Neuronal stem cell (in vitro differentiated cells): ENCODE results near the gene NUP133.

ENCODE experiments used
- DNase-seq: peaks from one replicate; pipeline ENCODE4 v3.0.0-alpha.2; 2013; ENCODE audit warnings: low spot score
- H2AFZ ChIP-seq: one replicate; pipeline ENCODE4 v1.6.1; 2013; ENCODE audit warnings: mild to moderate bottlenecking, low read length, inconsistent platforms
- H2AK5ac ChIP-seq: 2 replicates; pipeline ENCODE4 v1.6.1; 2013; ENCODE audit warnings: low read depth, mild to moderate bottlenecking, inconsistent platforms, low read length, moderate library complexity, mixed read lengths
- H2BK120ac ChIP-seq: 2 replicates; pipeline ENCODE4 v1.6.1; 2013; ENCODE audit warnings: low read depth, mild to moderate bottlenecking, inconsistent platforms, low read length, moderate library complexity, mixed read lengths
- H2BK12ac ChIP-seq: one replicate; pipeline ENCODE4 v1.6.1; 2013; ENCODE audit warnings: low read length, inconsistent platforms
- H2BK15ac ChIP-seq: 2 replicates; pipeline ENCODE4 v1.6.1; 2013; ENCODE audit warnings: mild to moderate bottlenecking, low read length, inconsistent platforms, mixed read lengths
- H2BK5ac ChIP-seq: one replicate; pipeline ENCODE4 v1.6.1; 2013; ENCODE audit warnings: inconsistent platforms, mild to moderate bottlenecking, low read length, moderate library complexity
- H3K14ac ChIP-seq: one replicate; pipeline ENCODE4 v1.6.1; 2013; ENCODE audit warnings: low read length, inconsistent platforms
- H3K18ac ChIP-seq: 2 replicates; pipeline ENCODE4 v1.6.1; 2013; ENCODE audit warnings: low read length, inconsistent platforms
- H3K23ac ChIP-seq: 2 replicates; pipeline ENCODE4 v1.6.1; 2013; ENCODE audit warnings: low read depth, mild to moderate bottlenecking, mixed read lengths, low read length, inconsistent platforms; ENCODE audit not compliant: poor library complexity
- H3K27ac ChIP-seq: replicated peaks from 3 replicates; pipeline ENCODE4 v1.5.1; 2013; ENCODE audit warnings: low read length, inconsistent platforms
- H3K27me3 ChIP-seq, 3 experiments: 2 replicates each; pipeline ENCODE4 v1.6.1; 2013; ENCODE audit warnings: low read length in 3 of 3, mild to moderate bottlenecking in 2 of 3, inconsistent platforms in 1 of 3, low read depth in 1 of 3, mixed read lengths in 1 of 3, moderate library complexity in 1 of 3; ENCODE audit not compliant: control insufficient read depth in 3 of 3, insufficient read depth in 3 of 3
- H3K36me3 ChIP-seq, 2 donors: replicated peaks in 1 of 2; 2 replicates each; pipeline ENCODE4 v1.6.1; 2013; ENCODE audit warnings: low read length in 2 of 2; ENCODE audit not compliant: control insufficient read depth in 2 of 2, insufficient read depth in 2 of 2
- H3K4ac ChIP-seq: 2 replicates; pipeline ENCODE4 v1.6.1; 2013; ENCODE audit warnings: inconsistent platforms, mild to moderate bottlenecking, low read length, moderate library complexity
- H3K4me1 ChIP-seq, 2 donors: 1 replicate in 1 of 2; 2 replicates in 1 of 2; pipeline ENCODE4 v1.6.1; 2013; ENCODE audit warnings: low read length in 2 of 2, low read depth in 1 of 2; ENCODE audit not compliant: control insufficient read depth in 2 of 2, insufficient read depth in 1 of 2
- H3K4me2 ChIP-seq: one replicate; pipeline ENCODE4 v1.6.1; 2013; ENCODE audit warnings: mild to moderate bottlenecking, low read length, inconsistent platforms; ENCODE audit not compliant: insufficient read depth, poor library complexity, severe bottlenecking
- H3K4me3 ChIP-seq, 2 donors: 2 replicates each; pipeline ENCODE4 v1.5.1; 2013; ENCODE audit warnings: low read length in 2 of 2, mild to moderate bottlenecking in 2 of 2, inconsistent platforms in 1 of 2, moderate library complexity in 1 of 2
- H3K79me1 ChIP-seq: one replicate; pipeline ENCODE4 v1.6.1; 2013; ENCODE audit warnings: low read depth, mild to moderate bottlenecking, inconsistent platforms, low read length, moderate library complexity
- H3K9ac ChIP-seq: one replicate; pipeline ENCODE4 v1.6.1; 2013; ENCODE audit warnings: mild to moderate bottlenecking, low read depth, low read length, inconsistent platforms; ENCODE audit not compliant: poor library complexity
- H3K9me3 ChIP-seq, 2 donors: replicated peaks in 1 of 2; 2 replicates each; pipeline versions ENCODE3 to v1.6.1; 2013; ENCODE audit warnings: low read length in 2 of 2, mild to moderate bottlenecking in 2 of 2, inconsistent platforms in 1 of 2, low read depth in 1 of 2, mixed read lengths in 1 of 2, moderate library complexity in 1 of 2; ENCODE audit not compliant: control insufficient read depth in 2 of 2, insufficient read depth in 1 of 2
- H4K8ac ChIP-seq: one replicate; pipeline ENCODE4 v1.6.1; 2013; ENCODE audit warnings: low read depth, mild to moderate bottlenecking, inconsistent platforms, low read length, moderate library complexity
- H4K91ac ChIP-seq: one replicate; pipeline ENCODE4 v1.6.1; 2013; ENCODE audit warnings: low read length, low read depth, mild to moderate bottlenecking, inconsistent platforms; ENCODE audit not compliant: poor library complexity
- WGBS, 2 donors: extraction: QIAGEN DNeasy Blood & Tissue Kit; methylation state at CpG; one replicate each; pipeline ENCODE4 v1.1.7; 2013; ENCODE audit warnings: missing lambda C conversion rate in 2 of 2, mixed read lengths in 1 of 2; ENCODE audit not compliant: insufficient read length in 2 of 2, insufficient replicate concordance in 1 of 2; ENCODE audit errors: extremely low coverage in 2 of 2; 5-methylcytosine and 5-hydroxymethylcytosine counted together

Gene NUP133

GRCh38 chr1:229407206-229408026, 100.7 kb downstream of the NUP133 start:
- H3K4me2 ChIP-seq = peak overlapping the region; percentile 72
- H3K4me3 ChIP-seq = peak overlapping the region; percentile 25 to 76
- no peak overlapping the region for H4K91ac ChIP-seq
- WGBS, 2 donors = no CpG with 5 or more reads among the region's 68 CpGs
- H3K4ac ChIP-seq = no peak overlapping the region
- no peaks in the 10 kb centered on the region for H3K36me3 ChIP-seq
- peak overlapping the region; percentile 52 for H2BK15ac ChIP-seq
- H2AK5ac ChIP-seq = peak overlapping the region; percentile 67
- no peak for DNase-seq
- no peak overlapping the region for H3K27ac ChIP-seq
- H2BK12ac ChIP-seq = no peak overlapping the region
- peak overlapping the region; percentile 89 for H3K18ac ChIP-seq
- no peaks in the 10 kb centered on the region for H3K9me3 ChIP-seq
- peak overlapping the region; percentile 81 for H2AFZ ChIP-seq
- H2BK5ac ChIP-seq = peak overlapping the region; percentile 4
- peak overlapping the region; percentile 78 for H3K23ac ChIP-seq
- H3K27me3 ChIP-seq = peaks cover 9 to 40% (median 38%) of the 10 kb centered on the region in 3 experiments
- peaks cover 16 to 19% of the 10 kb centered on the region in 2 donors for H3K4me1 ChIP-seq
- H4K8ac ChIP-seq = no peak overlapping the region
- peak overlapping the region; percentile 97 for H3K14ac ChIP-seq
- H2BK120ac ChIP-seq = no peak overlapping the region
- H3K79me1 ChIP-seq = no peaks in the 10 kb centered on the region
- peak overlapping the region; percentile 61 for H3K9ac ChIP-seq

- no peak overlapping the region for H2BK120ac ChIP-seq
- H3K9ac ChIP-seq = no peak overlapping the region
- peaks cover 9 to 40% (median 39%) of the 10 kb centered on the region in 3 experiments for H3K27me3 ChIP-seq
- peak overlapping the region; percentile 89 for H3K18ac ChIP-seq
- H4K8ac ChIP-seq = no peak overlapping the region
- peak overlapping the region; percentile 72 for H3K4me2 ChIP-seq
- no peaks in the 10 kb centered on the region for H3K9me3 ChIP-seq
- no peaks in the 10 kb centered on the region for H3K79me1 ChIP-seq
- no peak overlapping the region for H3K23ac ChIP-seq
- no peaks in the 10 kb centered on the region for H3K36me3 ChIP-seq
- H3K4me3 ChIP-seq = peak overlapping the region; percentile 25 to 76
- no peak overlapping the region for H3K27ac ChIP-seq
- H2AK5ac ChIP-seq = no peak overlapping the region
- no peak overlapping the region for H2BK15ac ChIP-seq
- DNase-seq = peak; percentile 59
- WGBS, 2 donors = no CpG with 5 or more reads among the region's 10 CpGs
- peak overlapping the region; percentile 81 for H2AFZ ChIP-seq
- H3K14ac ChIP-seq = no peak overlapping the region
- H4K91ac ChIP-seq = no peak overlapping the region
- no peak overlapping the region for H2BK12ac ChIP-seq
- no peak overlapping the region for H3K4ac ChIP-seq
- H3K4me1 ChIP-seq = peaks cover 16 to 17% of the 10 kb centered on the region in 2 donors
- H2BK5ac ChIP-seq = peak overlapping the region; percentile 4
These were observed 101.3 kb downstream of the NUP133 start for GRCh38 chr1:229406798-229407197.

DNA sequence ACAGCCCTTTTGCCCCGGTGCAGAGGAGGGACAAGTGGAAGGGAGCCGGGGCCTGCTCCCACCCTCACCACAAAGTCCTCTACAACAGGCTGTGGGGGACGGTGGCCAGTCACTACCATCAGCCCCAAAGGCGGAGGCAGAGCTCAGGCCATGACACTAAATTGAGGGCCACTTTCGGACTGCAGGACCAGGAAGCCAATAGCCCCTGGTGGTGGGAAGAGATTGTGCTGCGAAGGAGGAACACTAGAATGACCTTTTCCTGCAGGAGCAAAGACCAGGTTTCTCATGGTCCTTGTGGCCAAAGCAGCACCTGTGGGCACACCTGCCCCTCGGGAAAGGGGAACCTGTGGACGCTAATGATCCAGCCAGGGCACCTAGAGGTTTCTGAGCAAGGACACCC, 104.6 kb downstream of the NUP133 start:
- Histone ChIP-seq H3K4ac (no peak overlapping the region), H3K4me2 (no peak overlapping the region), H3K4me3 (no peak overlapping the region), H3K9me3 (no peaks in the 10 kb centered on the region), H2BK5ac (no peak overlapping the region), H2AK5ac (no peak overlapping the region), H2AFZ (no peak overlapping the region), H3K27me3 (peaks cover 9 to 21% (median 18%) of the 10 kb centered on the region in 3 experiments), H3K18ac (no peak overlapping the region), H3K36me3 (no peaks in the 10 kb centered on the region), H2BK12ac (no peak overlapping the region), H3K27ac (no peak overlapping the region), H4K91ac (no peak overlapping the region), H4K8ac (no peak overlapping the region), H2BK120ac (no peak overlapping the region), H3K79me1 (no peaks in the 10 kb centered on the region), H3K4me1 (peaks cover 7 to 11% of the 10 kb centered on the region in 2 donors), H3K23ac (no peak overlapping the region), H3K14ac (no peak overlapping the region), H3K9ac (no peak overlapping the region), H2BK15ac (no peak overlapping the region)
- DNase-seq = no peak
- WGBS, 2 donors = no CpG with 5 or more reads among the region's 8 CpGs

GRCh38 chr1:229402993-229403392, 105.1 kb downstream of the NUP133 start:
- no peak overlapping the region for H2BK15ac ChIP-seq
- H3K9me3 ChIP-seq = no peaks in the 10 kb centered on the region
- H3K36me3 ChIP-seq = no peaks in the 10 kb centered on the region
- no peak overlapping the region for H3K4me2 ChIP-seq
- peaks cover 9 to 15% (median 12%) of the 10 kb centered on the region in 3 experiments for H3K27me3 ChIP-seq
- no peak overlapping the region for H4K8ac ChIP-seq
- H2BK12ac ChIP-seq = no peak overlapping the region
- no peak overlapping the region for H4K91ac ChIP-seq
- peaks cover 7 to 11% of the 10 kb centered on the region in 2 donors for H3K4me1 ChIP-seq
- H3K27ac ChIP-seq = no peak overlapping the region
- no CpG with 5 or more reads among the region's 6 CpGs for WGBS, 2 donors
- no peak overlapping the region for H3K4me3 ChIP-seq
- no peaks in the 10 kb centered on the region for H3K79me1 ChIP-seq
- H3K4ac ChIP-seq = no peak overlapping the region
- H2BK120ac ChIP-seq = no peak overlapping the region
- no peak overlapping the region for H2AK5ac ChIP-seq
- no peak overlapping the region for H3K18ac ChIP-seq
- H2BK5ac ChIP-seq = no peak overlapping the region
- no peak for DNase-seq
- H3K9ac ChIP-seq = no peak overlapping the region
- no peak overlapping the region for H3K23ac ChIP-seq
- H2AFZ ChIP-seq = no peak overlapping the region
- H3K14ac ChIP-seq = no peak overlapping the region
